Measurements from ENCODE around the gene FCGR1A.
A peak's percentile ranks its signal among the peaks of the same experiment; 100 is the strongest.

Gene FCGR1A

GRCh38 chr1:149841149-149841548, 58.7 kb downstream of the FCGR1A start:
- peak; percentile 23 to 27 for ATAC-seq

Measured in activated CD4-positive, CD25-positive, alpha-beta regulatory T cell treated with anti-CD3 and anti-CD28 coated beads, Interleukin-2, amount 50 U/mL, for 24 hours (primary cell).